ENCODE measurements around the gene DDB1. TPM values are rescaled to one million over a fixed set of nuclear protein-coding genes. Genes with fewer than 3 reads are reported as not detected.

Gene DDB1
- total and polyA plus RNA-seq, 2 of the 13 experiments (the other 11 are each of a cell fraction or from before 2014, with no cell fraction given) = 217 to 266 TPM

GRCh38 chr11:61293867-61294716, 38.8 kb downstream of the DDB1 start (continued):
- TF ChIP-seq BCL3 (CRISPR knock-in tag; IDR thresholded peaks at IDR 0.05) (no peak), FOXJ3 (CRISPR knock-in tag; IDR thresholded peaks at IDR 0.05; ENCODE audit: borderline replicate concordance) (no peak), SP4 (CRISPR knock-in tag; IDR thresholded peaks at IDR 0.05) (no peak), ZNF468 (CRISPR knock-in tag; IDR thresholded peaks at IDR 0.05) (no peak), ZNF34 (CRISPR knock-in tag; IDR thresholded peaks at IDR 0.05; ENCODE audit: borderline replicate concordance) (0 out of 2 replicates have a peak, but pooled peaks have one; percentile 63), ZNF44 (CRISPR knock-in tag; IDR thresholded peaks at IDR 0.05) (no peak), FOXA3 (CRISPR knock-in tag; IDR thresholded peaks at IDR 0.05) (peak; percentile 15; the same call in 1 of the 2 replicates), ZGPAT (CRISPR knock-in tag; IDR thresholded peaks at IDR 0.05) (no peak), ONECUT2 (CRISPR knock-in tag; IDR thresholded peaks at IDR 0.05) (no peak), SIX4 (CRISPR knock-in tag; IDR thresholded peaks at IDR 0.05) (no peak), ZNF790 (CRISPR knock-in tag; IDR thresholded peaks at IDR 0.05; ENCODE audit: borderline replicate concordance) (peak; percentile 22; the same call in 1 of the 2 replicates), TCF12 (IDR thresholded peaks at IDR 0.05) (no peak), TCF12 (CRISPR knock-in tag; IDR thresholded peaks at IDR 0.05) (peak; percentile 76; the same call in 1 of the 2 replicates), ZBTB38 (CRISPR knock-in tag; IDR thresholded peaks at IDR 0.05) (0 out of 2 replicates have a peak, but pooled peaks have one; percentile 43), HOXD1 (CRISPR knock-in tag; IDR thresholded peaks at IDR 0.05) (no peak), CBX2 (IDR thresholded peaks at IDR 0.05; ENCODE audit: low read depth, low read length) (no peak), CBX2 (CRISPR knock-in tag; IDR thresholded peaks at IDR 0.05; ENCODE audit: low read depth) (no peak), ZNF713 (CRISPR knock-in tag; IDR thresholded peaks at IDR 0.05) (no peak), MAFG (CRISPR knock-in tag; IDR thresholded peaks at IDR 0.05) (no peak), ZC3H4 (CRISPR knock-in tag; IDR thresholded peaks at IDR 0.05; ENCODE audit: borderline replicate concordance) (no peak), E2F5 (CRISPR knock-in tag; conservative IDR thresholded peaks at IDR 0.05) (no peak), MED1 (CRISPR knock-in tag; IDR thresholded peaks at IDR 0.05) (no peak), ZNF883 (CRISPR knock-in tag; IDR thresholded peaks at IDR 0.05; ENCODE audit: not compliant biosample characterization) (no peak), ZNF251 (CRISPR knock-in tag; IDR thresholded peaks at IDR 0.05) (no peak), NBN (conservative IDR thresholded peaks at IDR 0.05) (no peak), ZNF496 (CRISPR knock-in tag; IDR thresholded peaks at IDR 0.05; ENCODE audit: insufficient replicate concordance) (no peak), NFYB (CRISPR knock-in tag; IDR thresholded peaks at IDR 0.05) (no peak), ZNF230 (CRISPR knock-in tag; IDR thresholded peaks at IDR 0.05) (peak; percentile 12; the same call in 1 of the 2 replicates)
